GM12874 (cell line): ENCODE measurements around the gene ANGPTL1.

Experiments
- TF ChIP-seq, protein P1 (sequence below): IDR thresholded peaks from 2 replicates; pipeline ENCODE4 v1.5.1; 2011; ENCODE audit warnings: low read depth, mild to moderate bottlenecking, control low read depth, low read length, moderate library complexity; ENCODE audit not compliant: insufficient read depth

The ANGPTL1 gene

DNA sequence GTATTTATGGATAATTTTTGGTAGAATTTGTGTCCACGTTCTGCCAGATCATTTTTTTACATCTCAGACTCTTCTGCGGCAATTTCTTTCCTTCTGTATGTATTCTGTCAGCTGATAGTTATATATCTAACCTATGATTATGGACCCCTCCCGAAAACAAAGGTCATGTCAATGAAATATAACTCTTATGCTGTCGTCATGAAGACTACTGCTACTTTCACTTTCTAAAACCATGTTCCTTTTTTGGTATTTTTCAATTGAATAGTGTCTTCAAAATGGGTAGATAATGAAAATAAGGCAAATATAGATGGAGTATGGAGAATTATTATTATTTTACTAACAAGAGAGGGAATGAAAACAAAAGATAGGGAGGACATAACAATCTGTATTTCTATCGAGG lies 3.2 kb downstream of the ANGPTL1 start:
- TF ChIP-seq, protein P1, sequence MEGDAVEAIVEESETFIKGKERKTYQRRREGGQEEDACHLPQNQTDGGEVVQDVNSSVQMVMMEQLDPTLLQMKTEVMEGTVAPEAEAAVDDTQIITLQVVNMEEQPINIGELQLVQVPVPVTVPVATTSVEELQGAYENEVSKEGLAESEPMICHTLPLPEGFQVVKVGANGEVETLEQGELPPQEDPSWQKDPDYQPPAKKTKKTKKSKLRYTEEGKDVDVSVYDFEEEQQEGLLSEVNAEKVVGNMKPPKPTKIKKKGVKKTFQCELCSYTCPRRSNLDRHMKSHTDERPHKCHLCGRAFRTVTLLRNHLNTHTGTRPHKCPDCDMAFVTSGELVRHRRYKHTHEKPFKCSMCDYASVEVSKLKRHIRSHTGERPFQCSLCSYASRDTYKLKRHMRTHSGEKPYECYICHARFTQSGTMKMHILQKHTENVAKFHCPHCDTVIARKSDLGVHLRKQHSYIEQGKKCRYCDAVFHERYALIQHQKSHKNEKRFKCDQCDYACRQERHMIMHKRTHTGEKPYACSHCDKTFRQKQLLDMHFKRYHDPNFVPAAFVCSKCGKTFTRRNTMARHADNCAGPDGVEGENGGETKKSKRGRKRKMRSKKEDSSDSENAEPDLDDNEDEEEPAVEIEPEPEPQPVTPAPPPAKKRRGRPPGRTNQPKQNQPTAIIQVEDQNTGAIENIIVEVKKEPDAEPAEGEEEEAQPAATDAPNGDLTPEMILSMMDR = no peak

- TF ChIP-seq, protein P1 = no peak
These were observed 6.6 kb downstream of the ANGPTL1 start for GRCh38 chr1:178864326-178864725.

DNA sequence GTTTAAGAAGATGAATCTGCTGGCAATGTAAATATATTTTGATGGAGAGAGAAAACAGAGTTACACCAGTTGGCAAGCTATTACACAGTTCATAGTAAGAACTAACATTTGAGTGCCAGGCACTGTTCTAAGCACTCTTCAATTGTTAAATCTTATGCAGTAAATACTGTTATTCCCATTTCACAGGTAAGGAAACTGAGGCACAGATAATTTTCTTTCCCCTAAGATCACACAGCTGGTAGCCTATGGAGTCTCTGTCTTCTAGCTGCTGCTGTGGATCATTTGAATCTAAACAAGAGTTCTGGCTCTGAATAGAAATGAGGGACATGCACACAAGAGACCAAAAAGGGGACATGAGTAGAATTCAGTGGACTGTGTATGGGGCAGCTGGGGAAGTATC lies 8.0 kb downstream of the ANGPTL1 start:
- TF ChIP-seq, protein P1 = no peak

DNA sequence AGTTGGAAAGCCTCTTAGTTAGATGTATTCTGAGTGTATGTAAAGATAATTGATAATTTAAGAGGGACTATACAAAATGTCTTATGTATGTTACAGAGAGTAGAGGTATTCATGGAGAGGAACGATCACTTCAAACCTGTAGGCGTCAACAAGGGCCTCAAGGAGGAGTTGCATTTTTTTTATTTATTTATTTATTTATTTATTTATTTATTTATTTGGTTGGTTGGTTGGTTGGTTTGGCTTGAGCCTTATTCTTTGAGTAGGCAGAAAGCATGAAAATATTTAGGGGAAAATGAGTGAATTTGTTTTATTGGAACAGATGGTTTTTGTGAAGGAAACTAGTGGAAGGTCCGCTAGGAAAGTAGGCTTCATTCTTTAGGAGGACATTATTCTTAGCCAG lies 8.5 kb downstream of the ANGPTL1 start:
- TF ChIP-seq, protein P1 = no peak

DNA sequence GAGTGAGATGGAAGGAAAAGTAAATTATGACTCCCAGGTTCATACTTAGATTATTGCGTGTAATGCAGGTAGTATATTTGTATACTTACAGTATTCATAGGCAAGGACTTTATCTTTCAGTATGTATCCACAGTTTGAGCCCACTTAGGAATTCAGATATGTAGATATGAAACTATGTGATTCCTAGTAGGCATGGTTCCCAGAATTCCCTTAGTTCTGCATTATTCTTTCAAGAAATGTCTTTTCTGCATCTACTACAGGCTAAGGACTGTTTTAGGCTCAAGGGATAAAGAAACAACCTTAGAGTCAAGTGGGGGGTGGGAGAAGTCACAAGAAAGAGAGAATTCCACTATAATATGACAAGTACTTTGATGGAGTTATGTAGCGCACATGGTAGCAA lies 13.8 kb downstream of the ANGPTL1 start:
- TF ChIP-seq, protein P1 = no peak

DNA sequence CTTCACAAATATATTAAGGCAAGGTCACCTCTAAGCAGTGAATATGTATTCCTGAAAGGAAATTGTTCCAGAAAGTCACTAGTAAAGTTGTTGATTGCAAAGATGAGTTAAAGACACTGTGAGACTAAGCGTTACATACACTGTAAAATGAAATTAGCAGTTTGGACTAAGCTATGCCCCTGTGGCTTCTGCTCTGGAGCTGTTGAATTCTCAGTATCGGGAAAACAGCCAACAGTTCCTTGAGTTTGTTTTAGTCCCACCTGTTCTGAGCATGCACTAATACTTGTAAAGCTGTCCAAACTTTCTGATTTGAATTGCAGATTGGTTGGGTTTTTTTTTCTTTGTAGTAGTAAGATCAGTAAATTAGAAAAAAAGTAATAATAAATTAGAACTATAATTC lies 21.0 kb downstream of the ANGPTL1 start:
- TF ChIP-seq, protein P1 = no peak

- TF ChIP-seq, protein P1 = no peak
These were observed 23.5 kb downstream of the ANGPTL1 start for GRCh38 chr1:178847396-178847849.

DNA sequence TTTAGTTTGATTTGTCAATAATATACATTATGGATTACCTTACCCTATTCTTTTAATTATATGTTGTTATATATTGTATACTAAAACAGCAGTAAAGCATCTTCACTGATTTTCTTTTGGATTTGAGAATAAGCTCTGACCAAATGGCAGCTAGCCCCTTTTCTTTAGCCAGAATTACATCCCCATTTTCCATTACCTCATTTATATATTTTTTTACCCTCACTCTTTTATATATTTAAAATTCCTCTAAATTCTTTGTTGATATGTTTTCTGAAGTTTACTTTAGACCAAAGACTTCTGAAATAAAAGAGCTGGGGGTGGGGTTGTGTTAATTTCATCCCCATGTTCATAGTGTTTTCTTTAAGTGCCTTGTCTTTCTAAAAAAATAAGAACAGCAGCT lies 24.6 kb downstream of the ANGPTL1 start:
- TF ChIP-seq, protein P1 = no peak
